Neural progenitor cell (in vitro differentiated cells): Measurements from ENCODE around the gene RAI1. TPM values are rescaled to one million over a fixed set of nuclear protein-coding genes. Genes with fewer than 3 reads are reported as not detected.
A peak's percentile ranks its signal among the peaks of the same experiment; 100 is the strongest.

Experiments
- DNase-seq: peaks from one replicate; pipeline ENCODE4 v3.0.0-alpha.2; 2016; ENCODE audit warnings: low spot score
- H2AFZ ChIP-seq: fragments of 200-600 bp; sonication (generic); replicated peaks from 2 replicates; pipeline ENCODE4 v1.6.1; 2016; ENCODE audit warnings: antibody characterized with exemption
- H3F3A ChIP-seq: fragments of 200-600 bp; sonication (generic); 2 replicates; pipeline ENCODE4 v1.6.1; 2016; ENCODE audit warnings: antibody characterized with exemption, low read depth
- H3K27ac ChIP-seq: fragments of 200-600 bp; sonication (generic); 2 replicates; pipeline ENCODE4 v1.5.1; 2016; ENCODE audit warnings: mild to moderate bottlenecking
- H3K27me3 ChIP-seq: fragments of 200-600 bp; sonication (generic); 2 replicates; pipeline ENCODE4 v1.6.1; 2016; ENCODE audit warnings: mild to moderate bottlenecking, moderate library complexity
- H3K36me3 ChIP-seq: fragments of 200-600 bp; sonication (generic); 2 replicates; pipeline ENCODE4 v1.5.1; 2016
- H3K4me1 ChIP-seq: fragments of 200-600 bp; sonication (generic); 2 replicates; pipeline ENCODE4 v1.6.1; 2016; ENCODE audit warnings: mixed run types
- H3K4me2 ChIP-seq: fragments of 200-600 bp; sonication (generic); 2 replicates; pipeline ENCODE4 v1.6.1; 2016
- H3K4me3 ChIP-seq: fragments of 200-600 bp; sonication (generic); 2 replicates; pipeline ENCODE4 v1.5.1; 2016
- H3K79me2 ChIP-seq: fragments of 200-600 bp; sonication (generic); 2 replicates; pipeline ENCODE4 v1.6.1; 2016; ENCODE audit warnings: low read depth
- H3K9ac ChIP-seq: fragments of 200-600 bp; sonication (generic); 2 replicates; pipeline ENCODE4 v1.6.1; 2016
- H3K9me3 ChIP-seq: fragments of 200-600 bp; sonication (generic); 2 replicates; pipeline ENCODE4 v1.5.1; 2016; ENCODE audit warnings: low read depth
- H4K20me1 ChIP-seq: fragments of 200-600 bp; sonication (generic); 2 replicates; pipeline ENCODE4 v1.6.1; 2016; ENCODE audit warnings: low read depth
- H3K27ac Mint-ChIP-seq: 3 replicates; pipeline ENCODE4 v1.8.0; 2021; ENCODE audit warnings: mixed read lengths
- H3K27me3 Mint-ChIP-seq: 2 replicates; pipeline ENCODE4 v1.8.0; 2022; ENCODE audit warnings: low read depth, mild to moderate bottlenecking, inconsistent platforms, moderate library complexity, mixed read lengths; ENCODE audit not compliant: insufficient read depth
- H3K36me3 Mint-ChIP-seq: 3 replicates; pipeline ENCODE4 v1.8.0; 2021; ENCODE audit warnings: mixed read lengths
- H3K4me1 Mint-ChIP-seq: 3 replicates; pipeline ENCODE4 v1.8.0; 2021; ENCODE audit warnings: mixed read lengths
- H3K4me3 Mint-ChIP-seq: 3 replicates; pipeline ENCODE4 v1.8.0; 2021; ENCODE audit warnings: mild to moderate bottlenecking, moderate library complexity, mixed read lengths
- H3K9me3 Mint-ChIP-seq: 3 replicates; pipeline ENCODE4 v1.8.0; 2020; ENCODE audit warnings: mixed read lengths
- EZH2 ChIP-seq: fragments of 200-600 bp; sonication (generic); IDR thresholded peaks from 2 replicates; pipeline ENCODE4 v1.6.1; 2017; ENCODE audit warnings: antibody characterized with exemption, mild to moderate bottlenecking, moderate library complexity
- EZH2phosphoT487 ChIP-seq: fragments of 200-600 bp; sonication (generic); IDR thresholded peaks from 2 replicates; pipeline ENCODE4 v1.6.1; 2017; ENCODE audit warnings: antibody characterized with exemption
- total RNA-seq: library from RNA; depleted of rRNA; stranded (reverse); fragments of >200 nt; gene quantifications from 2 replicates; pipeline ENCODE4 v1.2.3, GENCODE V29; 2015; ENCODE audit warnings: low replicate concordance
- TF ChIP-seq, protein P1 (sequence below): fragments of 200-600 bp; sonication (generic); IDR thresholded peaks from 2 replicates; pipeline ENCODE4 v1.5.1; 2017; ENCODE audit warnings: antibody characterized with exemption, mild to moderate bottlenecking

The RAI1 gene
- total RNA-seq, 1 donor from 2014 or later: 27.4 TPM

GRCh38 chr17:17842111-17842876 lies 161.0 kb downstream of the RAI1 start:
- no peaks in the 10 kb centered on the region for H3K27me3 ChIP-seq
- Mint-ChIP-seq H3K4me1 (peaks cover 46% of the 10 kb centered on the region), H3K4me3 (no peak overlapping the region), H3K9me3 (no peaks in the 10 kb centered on the region), H3K27ac (peak overlapping the region; percentile 60), H3K36me3 (no peaks in the 10 kb centered on the region), H3K27me3 (peaks cover 5% of the 10 kb centered on the region)
- H3K9ac ChIP-seq: no peak overlapping the region
- peaks cover 41% of the 10 kb centered on the region for H3F3A ChIP-seq
- DNase-seq: no peak
- no peak overlapping the region for H2AFZ ChIP-seq
- TF ChIP-seq EZH2phosphoT487: no peak
- TF ChIP-seq, protein P1, sequence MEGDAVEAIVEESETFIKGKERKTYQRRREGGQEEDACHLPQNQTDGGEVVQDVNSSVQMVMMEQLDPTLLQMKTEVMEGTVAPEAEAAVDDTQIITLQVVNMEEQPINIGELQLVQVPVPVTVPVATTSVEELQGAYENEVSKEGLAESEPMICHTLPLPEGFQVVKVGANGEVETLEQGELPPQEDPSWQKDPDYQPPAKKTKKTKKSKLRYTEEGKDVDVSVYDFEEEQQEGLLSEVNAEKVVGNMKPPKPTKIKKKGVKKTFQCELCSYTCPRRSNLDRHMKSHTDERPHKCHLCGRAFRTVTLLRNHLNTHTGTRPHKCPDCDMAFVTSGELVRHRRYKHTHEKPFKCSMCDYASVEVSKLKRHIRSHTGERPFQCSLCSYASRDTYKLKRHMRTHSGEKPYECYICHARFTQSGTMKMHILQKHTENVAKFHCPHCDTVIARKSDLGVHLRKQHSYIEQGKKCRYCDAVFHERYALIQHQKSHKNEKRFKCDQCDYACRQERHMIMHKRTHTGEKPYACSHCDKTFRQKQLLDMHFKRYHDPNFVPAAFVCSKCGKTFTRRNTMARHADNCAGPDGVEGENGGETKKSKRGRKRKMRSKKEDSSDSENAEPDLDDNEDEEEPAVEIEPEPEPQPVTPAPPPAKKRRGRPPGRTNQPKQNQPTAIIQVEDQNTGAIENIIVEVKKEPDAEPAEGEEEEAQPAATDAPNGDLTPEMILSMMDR: no peak
- no peak for TF ChIP-seq EZH2
- H3K4me3 ChIP-seq: no peak overlapping the region
- H3K36me3 ChIP-seq: no peaks in the 10 kb centered on the region
- H3K9me3 ChIP-seq: no peaks in the 10 kb centered on the region
- no peak overlapping the region for H3K27ac ChIP-seq
- no peak overlapping the region for H3K4me2 ChIP-seq
- H3K4me1 ChIP-seq: peaks cover 37% of the 10 kb centered on the region
- no peaks in the 10 kb centered on the region for H4K20me1 ChIP-seq
- H3K79me2 ChIP-seq: no peaks in the 10 kb centered on the region

DNA sequence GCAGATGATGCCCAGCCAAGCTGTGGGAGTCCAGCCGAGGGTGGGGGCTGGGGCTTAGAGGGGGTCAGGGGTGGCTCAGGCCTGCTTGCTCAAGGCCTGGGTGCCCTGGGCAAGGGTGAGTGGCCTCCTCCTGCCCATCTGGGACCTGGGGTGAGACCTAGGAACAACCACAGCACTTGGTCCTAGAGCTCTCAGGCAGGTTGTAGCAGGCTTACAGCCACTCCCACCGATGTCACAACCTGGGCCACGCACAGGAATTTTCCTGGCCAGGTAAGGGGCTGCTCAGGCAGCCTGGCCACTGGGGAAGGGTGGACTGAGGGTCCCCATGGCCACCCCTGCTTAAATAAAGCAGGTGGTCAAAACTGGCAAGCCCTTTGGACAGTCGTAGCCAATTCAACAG lies 161.8 kb downstream of the RAI1 start:
- no peaks in the 10 kb centered on the region for H3K36me3 ChIP-seq
- H3K9me3 Mint-ChIP-seq: no peaks in the 10 kb centered on the region
- no peak overlapping the region for H3K4me3 ChIP-seq
- H3K4me2 ChIP-seq: no peak overlapping the region
- H3K9ac ChIP-seq: no peak overlapping the region
- no peaks in the 10 kb centered on the region for H3K9me3 ChIP-seq
- no peak overlapping the region for H3K4me3 Mint-ChIP-seq
- peak overlapping the region; percentile 65 for H3K27ac Mint-ChIP-seq
- DNase-seq: no peak
- H3K4me1 Mint-ChIP-seq: peaks cover 44% of the 10 kb centered on the region
- TF ChIP-seq, protein P1: no peak
- TF ChIP-seq EZH2: no peak
- no peak for TF ChIP-seq EZH2phosphoT487
- peaks cover 5% of the 10 kb centered on the region for H3K27me3 Mint-ChIP-seq
- no peaks in the 10 kb centered on the region for H3K27me3 ChIP-seq
- peaks cover 37% of the 10 kb centered on the region for H3K4me1 ChIP-seq
- H3F3A ChIP-seq: peaks cover 33% of the 10 kb centered on the region
- no peaks in the 10 kb centered on the region for H4K20me1 ChIP-seq
- H3K36me3 Mint-ChIP-seq: no peaks in the 10 kb centered on the region
- no peaks in the 10 kb centered on the region for H3K79me2 ChIP-seq
- no peak overlapping the region for H3K27ac ChIP-seq
- H2AFZ ChIP-seq: no peak overlapping the region

GRCh38 chr17:17844079-17844478 lies 162.8 kb downstream of the RAI1 start:
- peak overlapping the region; percentile 57 for H3K27ac Mint-ChIP-seq
- Histone ChIP-seq H3K36me3 (no peaks in the 10 kb centered on the region), H3K4me2 (no peak overlapping the region), H2AFZ (no peak overlapping the region), H3K9ac (no peak overlapping the region), H3K4me1 (peaks cover 38% of the 10 kb centered on the region), H4K20me1 (no peaks in the 10 kb centered on the region), H3K27ac (no peak overlapping the region), H3F3A (peaks cover 24% of the 10 kb centered on the region), H3K9me3 (no peaks in the 10 kb centered on the region), H3K27me3 (no peaks in the 10 kb centered on the region), H3K79me2 (no peaks in the 10 kb centered on the region), H3K4me3 (no peak overlapping the region)
- peaks cover 4% of the 10 kb centered on the region for H3K27me3 Mint-ChIP-seq
- peaks cover 43% of the 10 kb centered on the region for H3K4me1 Mint-ChIP-seq
- DNase-seq: no peak
- H3K36me3 Mint-ChIP-seq: no peaks in the 10 kb centered on the region
- H3K4me3 Mint-ChIP-seq: no peak overlapping the region
- TF ChIP-seq EZH2phosphoT487 (no peak), EZH2 (no peak)
- TF ChIP-seq, protein P1: no peak
- no peaks in the 10 kb centered on the region for H3K9me3 Mint-ChIP-seq
